ENCODE data around the gene PLA2G4A.

PLA2G4A gene

DNA sequence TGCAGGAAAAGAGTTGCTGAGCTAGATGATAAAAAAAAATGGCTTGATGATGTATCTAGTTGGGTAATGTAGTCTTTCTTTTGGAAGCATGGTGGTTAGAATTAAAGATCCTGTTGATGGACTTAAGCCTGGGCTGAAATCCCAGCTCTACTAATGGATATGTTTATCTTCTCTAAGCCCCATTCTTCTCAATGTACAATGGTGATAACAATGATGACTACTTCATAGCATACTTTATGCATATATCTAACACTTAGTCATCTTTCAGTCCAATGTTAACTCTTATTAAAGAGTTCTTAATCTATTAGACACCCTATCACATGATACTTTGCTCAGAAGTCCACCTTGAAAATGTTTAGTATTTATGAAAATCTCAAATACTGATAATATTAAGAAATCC lies 189.5 kb downstream of the PLA2G4A start:
- no peak overlapping the region for H3K4me3 ChIP-seq (ENCODE audit: low read depth, low read length)
- TF ChIP-seq CTCF (IDR thresholded peaks at IDR 0.05; ENCODE audit: insufficient read depth, low read length, missing control alignments), result no peak
- ChIA-PET POLR2A (no interaction called here), CTCF (interaction anchor here (1.1 kb wide), 1 partner anchor 33 kb away, joined by 3 read pairs; no protein-coding TSS in a partner anchor)
- no peak for DNase-seq (ENCODE audit: low read depth, low spot score)

- ChIA-PET POLR2A (no interaction called here), CTCF (no interaction called here)
- no peak for DNase-seq (ENCODE audit: low read depth, low spot score)
- no peak for TF ChIP-seq CTCF (IDR thresholded peaks at IDR 0.05; ENCODE audit: insufficient read depth, low read length, missing control alignments)
- no peak overlapping the region for H3K4me3 ChIP-seq (ENCODE audit: low read depth, low read length)
Measured at GRCh38 chr1:187027253-187027652, 198.5 kb downstream of the PLA2G4A start.

DNA sequence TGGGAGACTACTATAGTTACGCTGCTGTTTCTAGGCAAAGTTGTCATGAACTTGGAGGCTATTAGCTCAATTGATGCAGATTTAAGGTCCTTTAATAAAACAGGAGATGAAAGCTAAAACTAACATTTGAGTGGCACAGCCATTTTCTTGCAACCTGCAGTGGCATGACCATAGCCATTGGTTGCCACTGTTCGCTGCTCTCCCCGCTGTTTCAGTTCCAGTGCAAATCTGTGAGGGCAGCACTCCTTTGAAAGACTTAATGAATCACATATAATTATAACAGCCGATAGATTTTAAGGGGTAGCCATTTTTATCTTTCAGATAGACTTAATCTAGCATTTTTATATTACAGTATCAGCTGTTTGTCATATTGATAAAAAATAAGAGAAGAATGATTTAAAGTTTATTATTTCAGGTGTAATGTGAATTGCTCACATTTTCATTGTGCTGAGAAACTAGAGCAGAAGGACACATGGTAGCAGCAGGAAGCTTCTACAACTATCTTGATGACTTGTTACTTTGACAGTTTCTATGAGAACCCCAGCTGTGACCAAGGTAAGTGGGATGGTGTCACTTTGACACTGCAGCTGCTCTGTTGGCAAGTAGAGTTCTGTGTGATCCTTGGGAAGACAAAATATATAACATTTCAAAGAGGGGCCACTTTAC lies 203.7 kb downstream of the PLA2G4A start:
- no peak for TF ChIP-seq CTCF (IDR thresholded peaks at IDR 0.05; ENCODE audit: insufficient read depth, low read length, missing control alignments)
- no peak overlapping the region for H3K4me3 ChIP-seq (ENCODE audit: low read depth, low read length)
- CTCF ChIA-PET, result interaction anchor here (1.8 to 2.3 kb wide), 2 partner anchors 19 to 427 kb away, joined by 7 to 9 read pairs; no protein-coding TSS in a partner anchor
- DNase-seq (ENCODE audit: low read depth, low spot score), result no peak
- POLR2A ChIA-PET, result no interaction called here

- no peak overlapping the region for H3K4me3 ChIP-seq (ENCODE audit: low read depth, low read length)
- TF ChIP-seq CTCF (IDR thresholded peaks at IDR 0.05; ENCODE audit: insufficient read depth, low read length, missing control alignments), result no peak
- no peak for DNase-seq (ENCODE audit: low read depth, low spot score)
- POLR2A ChIA-PET, result no interaction called here
- CTCF ChIA-PET, result interaction anchor here (1.8 kb wide), 1 partner anchor 427 kb away, joined by 7 read pairs; no protein-coding TSS in a partner anchor
Measured at GRCh38 chr1:187032982-187033692, 204.4 kb downstream of the PLA2G4A start.

- POLR2A ChIA-PET, result no interaction called here
- no peak overlapping the region for H3K4me3 ChIP-seq (ENCODE audit: low read depth, low read length)
- CTCF ChIA-PET, result interaction anchor here (0.7 to 1.8 kb wide), 2 partner anchors 18 to 428 kb away, joined by 3 to 7 read pairs; no protein-coding TSS in a partner anchor
- DNase-seq (ENCODE audit: low read depth, low spot score), result no peak
- TF ChIP-seq CTCF (IDR thresholded peaks at IDR 0.05; ENCODE audit: insufficient read depth, low read length, missing control alignments), result no peak
Measured at GRCh38 chr1:187033693-187034390, 205.1 kb downstream of the PLA2G4A start.

DNA sequence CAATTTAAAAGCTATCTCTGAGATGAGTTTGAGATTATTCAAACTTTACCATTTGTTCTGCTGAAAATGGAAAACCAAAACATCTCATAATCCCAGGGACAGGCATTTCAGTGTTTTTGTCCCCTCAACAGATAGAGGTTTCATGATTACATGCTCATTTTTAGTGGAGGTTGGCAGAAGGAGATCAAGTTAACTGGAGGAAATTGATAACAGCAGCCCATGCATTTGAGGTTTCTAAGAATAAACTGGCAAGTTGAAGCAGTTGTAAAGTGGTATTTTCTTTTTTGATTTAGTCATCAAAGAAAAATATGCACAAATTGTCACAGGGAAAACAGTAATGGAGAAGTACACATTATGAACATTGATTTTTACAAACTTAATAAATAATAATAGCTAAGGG lies 205.8 kb downstream of the PLA2G4A start:
- TF ChIP-seq CTCF (IDR thresholded peaks at IDR 0.05; ENCODE audit: insufficient read depth, low read length, missing control alignments), result no peak
- DNase-seq (ENCODE audit: low read depth, low spot score), result no peak
- no peak overlapping the region for H3K4me3 ChIP-seq (ENCODE audit: low read depth, low read length)
- POLR2A ChIA-PET, result no interaction called here
- CTCF ChIA-PET, result interaction anchor here (1.8 kb wide), 1 partner anchor 429 kb away, joined by 7 read pairs; no protein-coding TSS in a partner anchor
